SK-N-SH treated with all-trans-retinoic acid at 6 μM for 48 hours (cell line): ENCODE measurements around the gene XKR8.

Experiments
- ARNTL ChIP-seq: fragments of 450-650 bp; formaldehyde crosslinking; IDR thresholded peaks from 2 replicates; pipeline ENCODE4 v1.5.0; 2020; ENCODE audit warnings: low read depth, mild to moderate bottlenecking, moderate library complexity, borderline replicate concordance
- ESRRG ChIP-seq: fragments of 250-450 bp; sonication (Bioruptor Pico); IDR thresholded peaks from 2 replicates; pipeline ENCODE4 v1.6.1; 2021; ENCODE audit warnings: mild to moderate bottlenecking
- PATZ1 ChIP-seq: fragments of 250-450 bp; sonication (Bioruptor Pico); IDR thresholded peaks from 2 replicates; pipeline ENCODE4 v1.8.0; 2020; ENCODE audit warnings: mild to moderate bottlenecking, moderate library complexity, borderline replicate concordance
- TCF4 ChIP-seq: fragments of 250-450 bp; sonication (Bioruptor Pico); IDR thresholded peaks from 2 replicates; pipeline ENCODE4 v1.8.0; 2021; ENCODE audit warnings: mild to moderate bottlenecking, moderate library complexity, borderline replicate concordance
- ZFP30 ChIP-seq: fragments of 450-650 bp; formaldehyde crosslinking; IDR thresholded peaks from 2 replicates; pipeline ENCODE4 v1.5.0; 2022; ENCODE audit warnings: mild to moderate bottlenecking, moderate library complexity

GRCh38 chr1:27949027-27949426, 10.7 kb upstream of the XKR8 start:
- TF ChIP-seq ZFP30 = no peak
- no peak for TF ChIP-seq TCF4 (CRISPR knock-in tag)
- TF ChIP-seq ARNTL (CRISPR knock-in tag) = no peak
- TF ChIP-seq PATZ1 = no peak
- no peak for TF ChIP-seq ESRRG (CRISPR knock-in tag)
